Osteocyte (in vitro differentiated cells): ENCODE data around the gene STON2. TPM values are rescaled to one million over a fixed set of nuclear protein-coding genes. Genes with fewer than 3 reads are reported as not detected.
"Not testable (repeated sequence)": the region's sequence is repeated elsewhere in the genome, so short reads cannot be mapped to it uniquely, and the experiment has no call there.

Experiments used
- DNase-seq: peaks from one replicate; pipeline ENCODE4 v3.0.0; 2021; ENCODE audit warnings: mixed read lengths; ENCODE audit not compliant: unreplicated experiment; ENCODE audit errors: extremely low spot score
- H3K27ac Mint-ChIP-seq: one replicate; pipeline ENCODE4 v1.8.0; 2021; ENCODE audit warnings: mild to moderate bottlenecking, mixed read lengths; ENCODE audit not compliant: unreplicated experiment
- H3K27me3 Mint-ChIP-seq: one replicate; pipeline ENCODE4 v1.8.0; 2021; ENCODE audit warnings: mixed read lengths; ENCODE audit not compliant: unreplicated experiment
- H3K36me3 Mint-ChIP-seq: one replicate; pipeline ENCODE4 v1.8.0; 2021; ENCODE audit warnings: mixed read lengths; ENCODE audit not compliant: unreplicated experiment
- H3K4me1 Mint-ChIP-seq: one replicate; pipeline ENCODE4 v1.8.0; 2021; ENCODE audit warnings: mixed read lengths; ENCODE audit not compliant: unreplicated experiment
- H3K4me3 Mint-ChIP-seq: one replicate; pipeline ENCODE4 v1.8.0; 2021; ENCODE audit warnings: mild to moderate bottlenecking, moderate library complexity, mixed read lengths; ENCODE audit not compliant: unreplicated experiment
- H3K9me3 Mint-ChIP-seq: one replicate; pipeline ENCODE4 v1.8.0; 2021; ENCODE audit warnings: mixed read lengths; ENCODE audit not compliant: unreplicated experiment
- CTCF ChIP-seq: fragments of 200-600 bp; sonication (generic); IDR thresholded peaks from 2 replicates; pipeline ENCODE4 v1.5.0; 2021; ENCODE audit warnings: antibody characterized with exemption, mild to moderate bottlenecking, moderate library complexity
- total RNA-seq: library from RNA; stranded (reverse); gene quantifications from 2 replicates; pipeline ENCODE4 v1.2.1, GENCODE V29; 2021

The STON2 gene
- total RNA-seq, 1 donor from 2014 or later, result not detected

GRCh38 chr14:81385419-81385818 is 14.7 kb downstream of the STON2 start:
- Mint-ChIP-seq H3K27ac (no peak overlapping the region), H3K27me3 (peaks cover 3% of the 10 kb centered on the region), H3K4me1 (no peaks in the 10 kb centered on the region), H3K4me3 (no peak overlapping the region), H3K36me3 (no peaks in the 10 kb centered on the region), H3K9me3 (no peaks in the 10 kb centered on the region)
- no peak for DNase-seq
- TF ChIP-seq CTCF, result no peak

- no peaks in the 10 kb centered on the region for H3K36me3 Mint-ChIP-seq
- H3K9me3 Mint-ChIP-seq, result peaks cover under 1% of the 10 kb centered on the region
- no peak for TF ChIP-seq CTCF
- DNase-seq, result no peak
- H3K27ac Mint-ChIP-seq, result no peak overlapping the region
- no peak overlapping the region for H3K4me3 Mint-ChIP-seq
- H3K4me1 Mint-ChIP-seq, result no peaks in the 10 kb centered on the region
- peaks cover 3% of the 10 kb centered on the region for H3K27me3 Mint-ChIP-seq
These were observed 15.2 kb downstream of the STON2 start for GRCh38 chr14:81384900-81385299.

GRCh38 chr14:81382517-81383225 is 17.5 kb downstream of the STON2 start:
- H3K27ac Mint-ChIP-seq, result no peak overlapping the region
- DNase-seq, result no peak
- no peaks in the 10 kb centered on the region for H3K4me1 Mint-ChIP-seq
- no peak overlapping the region for H3K4me3 Mint-ChIP-seq
- TF ChIP-seq CTCF, result no peak
- H3K9me3 Mint-ChIP-seq, result peaks cover 6% of the 10 kb centered on the region
- H3K36me3 Mint-ChIP-seq, result no peaks in the 10 kb centered on the region
- peaks cover 3% of the 10 kb centered on the region for H3K27me3 Mint-ChIP-seq

GRCh38 chr14:81380009-81380408 is 20.1 kb downstream of the STON2 start:
- H3K36me3 Mint-ChIP-seq, H3K9me3 Mint-ChIP-seq, H3K27me3 Mint-ChIP-seq, H3K27ac Mint-ChIP-seq, H3K4me1 Mint-ChIP-seq, H3K4me3 Mint-ChIP-seq, DNase-seq: not testable (repeated sequence)

GRCh38 chr14:81371802-81372201 is 28.3 kb downstream of the STON2 start:
- no peaks in the 10 kb centered on the region for H3K9me3 Mint-ChIP-seq
- no peak for DNase-seq
- no peak overlapping the region for H3K4me3 Mint-ChIP-seq
- H3K27ac Mint-ChIP-seq, result no peak overlapping the region
- H3K27me3 Mint-ChIP-seq, result no peaks in the 10 kb centered on the region
- H3K36me3 Mint-ChIP-seq, result no peaks in the 10 kb centered on the region
- no peak for TF ChIP-seq CTCF
- no peaks in the 10 kb centered on the region for H3K4me1 Mint-ChIP-seq
